SK-N-SH (cell line): ENCODE results near the gene SGO2.
A peak's percentile ranks its signal among the peaks of the same experiment; 100 is the strongest.

Experiments
- CTCF ChIP-seq: fragments of 200-600 bp; sonication (generic); IDR thresholded peaks from 2 replicates; pipeline ENCODE4 v1.6.1; 2017; ENCODE audit warnings: antibody characterized with exemption, mild to moderate bottlenecking, moderate library complexity
- EP300 ChIP-seq, 2 experiments: IDR thresholded peaks; 2 replicates each; pipeline versions ENCODE4 v1.4.0 to v1.6.1; 2012; ENCODE audit warnings: borderline replicate concordance in 1 of 2, low read depth in 1 of 2, low read length in 1 of 2
- EZH2phosphoT487 ChIP-seq: fragments of 200-600 bp; sonication (generic); IDR thresholded peaks from 2 replicates; pipeline ENCODE4 v1.6.1; 2017; ENCODE audit warnings: low read depth, mixed run types, mild to moderate bottlenecking, antibody characterized with exemption, moderate library complexity, borderline replicate concordance
- MAX ChIP-seq: IDR thresholded peaks from 2 replicates; pipeline ENCODE4 v1.4.0; 2012; ENCODE audit warnings: low read depth
- PBX3 ChIP-seq: IDR thresholded peaks from 2 replicates; pipeline ENCODE4; 2012
- RCOR1 ChIP-seq: fragments of 150-350 bp; IDR thresholded peaks from 2 replicates; pipeline ENCODE4 v1.6.1; 2017; ENCODE audit warnings: antibody characterized with exemption, low read length
- SIN3A ChIP-seq: IDR thresholded peaks from 2 replicates; pipeline ENCODE4 v1.6.1; 2012; ENCODE audit warnings: low read depth, mild to moderate bottlenecking, low read length, moderate library complexity, borderline replicate concordance
- SMC3 ChIP-seq: IDR thresholded peaks from 2 replicates; pipeline ENCODE4 v1.6.1; 2012; ENCODE audit warnings: low read depth, low read length, improper control_type of control experiment
- TCF12 ChIP-seq: IDR thresholded peaks from 2 replicates; pipeline ENCODE4 v1.4.0; 2012
- USF2 ChIP-seq: fragments of 150-350 bp; IDR thresholded peaks from 2 replicates; pipeline ENCODE4 v1.6.1; 2017; ENCODE audit warnings: antibody characterized with exemption, low read length, low read depth, borderline replicate concordance

- no peak for TF ChIP-seq EZH2phosphoT487
- no peak for TF ChIP-seq CTCF
- TF ChIP-seq MAX: no peak
- TF ChIP-seq SMC3: no peak
- no peak for TF ChIP-seq RCOR1
- no peak for TF ChIP-seq EP300 (IDR thresholded peaks at IDR 0.05; ENCODE audit: borderline replicate concordance in 1 of 2, low read depth in 1 of 2, low read length in 1 of 2)
- no peak for TF ChIP-seq USF2
- no peak for TF ChIP-seq SIN3A
- TF ChIP-seq PBX3: peak; percentile 13; the same call in 1 of the 2 replicates
- no peak for TF ChIP-seq TCF12
Observed at GRCh38 chr2:200484934-200485333, 41.1 kb upstream of the SGO2 start.
